Measurements from ENCODE around the gene TOX3. TPM values are rescaled to one million over a fixed set of nuclear protein-coding genes. Genes with fewer than 3 reads are reported as not detected.

Gene TOX3
- total and polyA plus RNA-seq, 5 donors from 2014 or later, result not detected

- Histone ChIP-seq H3K36me3 (ENCODE audit: control insufficient read depth, insufficient read depth, low read length) (no peaks in the 10 kb centered on the region), H3K4me1 (ENCODE audit: control insufficient read depth, insufficient read depth, low read length, poor library complexity, severe bottlenecking) (no peaks in the 10 kb centered on the region), H3K27me3 (ENCODE audit: control insufficient read depth, insufficient read depth, low read length) (no peaks in the 10 kb centered on the region), H3K27ac (ENCODE audit: insufficient read depth, low read length, poor library complexity, severe bottlenecking) (no peak overlapping the region), H3K4me3 (ENCODE audit: low read depth, low read length) (no peak overlapping the region), H3K9me3 (ENCODE audit: control insufficient read depth in 2 of 2, low read length in 2 of 2) (no peaks in the 10 kb centered on the region)
- DNase-seq (no peak), ATAC-seq (ENCODE audit: low read depth in 2 of 2) (no peak)
- H3K9me3 Mint-ChIP-seq, result peaks cover 2 to 23% (median 10%) of the 10 kb centered on the region in 7 donors
- no peak overlapping the region for H3K4me3 Mint-ChIP-seq
- no peaks in the 10 kb centered on the region for H3K27me3 Mint-ChIP-seq
- no peaks in the 10 kb centered on the region for H3K36me3 Mint-ChIP-seq
- H3K4me1 Mint-ChIP-seq, result no peaks in the 10 kb centered on the region
- H3K27ac Mint-ChIP-seq, result no peak overlapping the region
Observed at GRCh38 chr16:52393448-52393847, 153.5 kb downstream of the TOX3 start.

- H3K27ac Mint-ChIP-seq, result no peak overlapping the region
- DNase-seq (no peak), ATAC-seq (ENCODE audit: low read depth in 2 of 2) (no peak)
- no peaks in the 10 kb centered on the region for H3K27me3 Mint-ChIP-seq
- no peaks in the 10 kb centered on the region for H3K4me1 ChIP-seq (ENCODE audit: control insufficient read depth, insufficient read depth, low read length, poor library complexity, severe bottlenecking)
- no peaks in the 10 kb centered on the region for H3K9me3 ChIP-seq (ENCODE audit: control insufficient read depth in 2 of 2, low read length in 2 of 2)
- H3K4me3 Mint-ChIP-seq, result no peak overlapping the region
- no peak overlapping the region for H3K27ac ChIP-seq (ENCODE audit: insufficient read depth, low read length, poor library complexity, severe bottlenecking)
- H3K36me3 Mint-ChIP-seq, result no peaks in the 10 kb centered on the region
- H3K27me3 ChIP-seq (ENCODE audit: control insufficient read depth, insufficient read depth, low read length), result no peaks in the 10 kb centered on the region
- no peak overlapping the region for H3K4me3 ChIP-seq (ENCODE audit: low read depth, low read length)
- no peaks in the 10 kb centered on the region for H3K36me3 ChIP-seq (ENCODE audit: control insufficient read depth, insufficient read depth, low read length)
- peaks cover 1 to 18% (median 2%) of the 10 kb centered on the region in 7 donors for H3K9me3 Mint-ChIP-seq
- no peaks in the 10 kb centered on the region for H3K4me1 Mint-ChIP-seq
Observed at GRCh38 chr16:52389045-52389444, 157.9 kb downstream of the TOX3 start.
